WTC11 (cell line): ENCODE measurements around the gene ANGPTL3. TPM values are rescaled to one million over a fixed set of nuclear protein-coding genes. Genes with fewer than 3 reads are reported as not detected.

ENCODE experiments used
- ATAC-seq: fragments of 200-7000 bp; cut with Tn5 transposase; 2 replicates; pipeline ENCODE4 v1.10.0; 2021; ENCODE audit warnings: mild to moderate bottlenecking, moderate library complexity
- CTCF ChIA-PET: fragments of 300-600 bp; sonication (Branson Sonifier 250); formaldehyde crosslinking; loops from one replicate; lab custom pipeline; 2021; ENCODE audit warnings: antibody characterized with exemption; lab: Charles Lee
- POLR2A ChIA-PET: fragments of 350-600 bp; sonication (Branson Sonifier 250); formaldehyde crosslinking; loops from one replicate; lab custom pipeline; 2021; ENCODE audit warnings: antibody characterized with exemption; lab: Charles Lee
- DNase-seq: peaks from one replicate; pipeline ENCODE4 v3.0.0; 2021; ENCODE audit warnings: low spot score
- H3K27ac Mint-ChIP-seq: 2 replicates; pipeline ENCODE4 v1.8.0; 2021; ENCODE audit warnings: mixed read lengths
- H3K27me3 Mint-ChIP-seq: 2 replicates; pipeline ENCODE4 v1.8.0; 2021; ENCODE audit warnings: low read depth, mild to moderate bottlenecking, moderate library complexity, mixed read lengths
- H3K36me3 Mint-ChIP-seq: 2 replicates; pipeline ENCODE4 v1.8.0; 2021; ENCODE audit warnings: mixed read lengths
- H3K4me1 Mint-ChIP-seq: 2 replicates; pipeline ENCODE4 v1.8.0; 2022; ENCODE audit warnings: mixed read lengths
- H3K4me3 Mint-ChIP-seq: 2 replicates; pipeline ENCODE4 v1.8.0; 2021; ENCODE audit warnings: mild to moderate bottlenecking, moderate library complexity, mixed read lengths
- H3K9me3 Mint-ChIP-seq: 2 replicates; pipeline ENCODE4 v1.8.0; 2021; ENCODE audit warnings: mixed read lengths
- E2F1 ChIP-seq: sonication (generic); formaldehyde crosslinking; IDR thresholded peaks from 2 replicates; pipeline ENCODE4 v1.8.0; 2022; ENCODE audit warnings: mild to moderate bottlenecking, missing genetic modification reagents
- ERG ChIP-seq: fragments of 250-450 bp; sonication (Bioruptor Pico); IDR thresholded peaks from 2 replicates; pipeline ENCODE4 v1.8.0; 2021; ENCODE audit warnings: mild to moderate bottlenecking
- ETV6 ChIP-seq: sonication (generic); formaldehyde crosslinking; IDR thresholded peaks from 2 replicates; pipeline ENCODE4 v1.8.1; 2022; ENCODE audit warnings: mild to moderate bottlenecking, missing genetic modification reagents
- FOXJ3 ChIP-seq: sonication (generic); formaldehyde crosslinking; IDR thresholded peaks from 2 replicates; pipeline ENCODE4 v1.9.0; 2021; ENCODE audit warnings: missing genetic modification reagents, mild to moderate bottlenecking, borderline replicate concordance
- GABPB1 ChIP-seq: sonication (generic); formaldehyde crosslinking; IDR thresholded peaks from 2 replicates; pipeline ENCODE4 v1.8.1; 2023; ENCODE audit warnings: mild to moderate bottlenecking, missing genetic modification reagents
- GRHL2 ChIP-seq: fragments of 250-450 bp; sonication (Bioruptor Pico); IDR thresholded peaks from 2 replicates; pipeline ENCODE4 v1.8.0; 2022; ENCODE audit warnings: mild to moderate bottlenecking, moderate library complexity; ENCODE audit not compliant: insufficient replicate concordance, severe bottlenecking
- MXD4 ChIP-seq: fragments of 250-450 bp; sonication (Bioruptor Pico); IDR thresholded peaks from 2 replicates; pipeline ENCODE4 v1.8.0; 2021; ENCODE audit warnings: mild to moderate bottlenecking, moderate library complexity, borderline replicate concordance
- NFE2L1 ChIP-seq: sonication (generic); formaldehyde crosslinking; IDR thresholded peaks from 2 replicates; pipeline ENCODE4 v1.8.1; 2023; ENCODE audit warnings: missing genetic modification reagents
- PRRX2 ChIP-seq: fragments of 250-450 bp; sonication (Bioruptor Pico); IDR thresholded peaks from 2 replicates; pipeline ENCODE4 v1.8.0; 2021; ENCODE audit warnings: mild to moderate bottlenecking
- TCF7 ChIP-seq: sonication (generic); formaldehyde crosslinking; IDR thresholded peaks from 2 replicates; pipeline ENCODE4 v1.8.0; 2022; ENCODE audit warnings: mild to moderate bottlenecking, low read depth, missing genetic modification reagents, moderate library complexity
- TEAD1 ChIP-seq: sonication (generic); formaldehyde crosslinking; IDR thresholded peaks from 2 replicates; pipeline ENCODE4 v1.8.0; 2022; ENCODE audit warnings: mild to moderate bottlenecking, missing genetic modification reagents
- ZNF138 ChIP-seq: sonication (generic); formaldehyde crosslinking; conservative IDR thresholded peaks from 2 replicates; pipeline ENCODE4 v1.8.1; 2022; ENCODE audit warnings: mild to moderate bottlenecking, moderate library complexity, missing genetic modification reagents
- ZNF232 ChIP-seq: sonication (generic); formaldehyde crosslinking; IDR thresholded peaks from 2 replicates; pipeline ENCODE4 v1.8.0; 2022; ENCODE audit warnings: mild to moderate bottlenecking, missing genetic modification reagents
- total RNA-seq: library from RNA; stranded (reverse); gene quantifications from 3 replicates; pipeline ENCODE4 v1.2.3, GENCODE V29; 2021
- TF ChIP-seq, protein P1 (sequence below): sonication (generic); formaldehyde crosslinking; IDR thresholded peaks from 2 replicates; pipeline ENCODE4 v1.8.0; 2022; ENCODE audit warnings: mild to moderate bottlenecking, missing genetic modification reagents
- TF ChIP-seq, protein P2 (sequence below): fragments of 250-450 bp; sonication (Bioruptor Pico); conservative IDR thresholded peaks from 2 replicates; pipeline ENCODE4 v1.9.0; 2021; ENCODE audit warnings: mild to moderate bottlenecking
- TF ChIP-seq, protein P3 (sequence below): sonication (generic); formaldehyde crosslinking; IDR thresholded peaks from 2 replicates; pipeline ENCODE4 v1.8.1; 2023; ENCODE audit warnings: mild to moderate bottlenecking, missing genetic modification reagents
- TF ChIP-seq, protein P4 (sequence below): sonication (generic); formaldehyde crosslinking; IDR thresholded peaks from 2 replicates; pipeline ENCODE4 v1.8.0; 2023; ENCODE audit warnings: missing genetic modification reagents
- TF ChIP-seq, protein P5 (sequence below): fragments of 250-450 bp; sonication (Bioruptor Pico); IDR thresholded peaks from 2 replicates; pipeline ENCODE4 v2.1.2; 2022; ENCODE audit warnings: mild to moderate bottlenecking, moderate library complexity
- TF ChIP-seq, protein P6 (sequence below): sonication (generic); formaldehyde crosslinking; IDR thresholded peaks from 2 replicates; pipeline ENCODE4 v1.8.1; 2023; ENCODE audit warnings: mild to moderate bottlenecking, missing genetic modification reagents, moderate library complexity
- TF ChIP-seq, protein P7 (sequence below): sonication (generic); formaldehyde crosslinking; IDR thresholded peaks from 2 replicates; pipeline ENCODE4 v1.8.1; 2022; ENCODE audit warnings: mild to moderate bottlenecking, moderate library complexity, missing genetic modification reagents

Gene ANGPTL3
- total RNA-seq, 1 experiment from 2014 or later: not detected

GRCh38 chr1:62589321-62589720 is 8.0 kb upstream of the ANGPTL3 start:
- Mint-ChIP-seq H3K4me3 (no peak overlapping the region), H3K4me1 (peaks cover 24% of the 10 kb centered on the region), H3K27me3 (no peaks in the 10 kb centered on the region), H3K36me3 (peaks cover 4% of the 10 kb centered on the region; the same call in 1 of the 2 replicates), H3K27ac (no peak overlapping the region), H3K9me3 (0 out of 2 replicates have a peak, but pooled peaks cover 3% of the 10 kb centered on the region)
- ATAC-seq: no peak
- TF ChIP-seq MXD4 (CRISPR knock-in tag): no peak
- ChIA-PET POLR2A (no interaction called here), CTCF (no interaction called here)
- DNase-seq: no peak

DNA sequence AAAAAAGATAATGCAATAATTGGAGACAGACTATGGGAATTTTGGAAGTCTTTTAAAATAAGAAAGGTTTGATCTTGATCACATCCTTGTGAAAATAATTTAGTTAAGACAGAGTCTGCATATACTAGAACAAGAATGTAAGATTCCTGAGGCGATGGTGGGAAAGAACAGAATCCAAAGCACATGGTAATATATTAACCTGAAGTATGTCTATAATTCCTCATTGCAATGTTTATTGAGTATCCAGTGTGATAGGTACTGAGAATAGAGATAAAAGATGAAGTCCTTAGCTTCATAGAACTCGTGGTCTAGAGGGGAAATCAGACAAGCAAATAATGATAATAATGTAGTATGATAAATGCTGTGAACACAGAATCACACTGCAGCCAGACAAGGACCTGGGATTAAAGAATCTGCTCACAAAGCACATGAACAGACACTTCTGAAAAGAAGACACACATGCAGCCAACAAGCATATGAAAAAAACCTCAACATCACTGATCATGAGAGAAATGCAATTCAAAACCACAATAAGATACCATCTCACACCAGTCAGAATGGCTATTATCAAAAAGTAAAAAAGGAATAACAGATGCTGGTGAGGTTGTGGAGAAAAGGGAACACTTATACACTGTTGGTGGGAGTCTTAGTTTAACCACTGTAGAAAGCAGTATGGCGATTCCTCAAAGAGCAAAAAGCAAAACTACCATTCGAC is 6.9 kb upstream of the ANGPTL3 start:
- no peak for ATAC-seq
- no peak overlapping the region for H3K4me3 Mint-ChIP-seq
- no peak for DNase-seq

GRCh38 chr1:62590970-62591368 is 6.4 kb upstream of the ANGPTL3 start:
- ChIA-PET POLR2A (no interaction called here), CTCF (interaction anchor here (0.6 kb wide), 1 partner anchor 91 kb away, joined by 3 read pairs; no protein-coding TSS in a partner anchor)
- no peak overlapping the region for H3K4me3 Mint-ChIP-seq
- ATAC-seq (no peak), DNase-seq (no peak)
- 0 out of 2 replicates have a peak, but pooled peaks cover 3% of the 10 kb centered on the region for H3K9me3 Mint-ChIP-seq
- peaks cover 11% of the 10 kb centered on the region for H3K4me1 Mint-ChIP-seq
- TF ChIP-seq MXD4 (CRISPR knock-in tag) (no peak), TCF7 (CRISPR knock-in tag) (no peak), ETV6 (no peak), ZNF232 (CRISPR knock-in tag) (no peak), NFE2L1 (CRISPR knock-in tag) (no peak), PRRX2 (CRISPR knock-in tag) (no peak), GRHL2 (CRISPR knock-in tag) (no peak), E2F1 (CRISPR knock-in tag) (no peak), ZNF138 (CRISPR knock-in tag) (no peak), ERG (CRISPR knock-in tag) (no peak), GABPB1 (CRISPR knock-in tag) (no peak)
- TF ChIP-seq, protein P1, sequence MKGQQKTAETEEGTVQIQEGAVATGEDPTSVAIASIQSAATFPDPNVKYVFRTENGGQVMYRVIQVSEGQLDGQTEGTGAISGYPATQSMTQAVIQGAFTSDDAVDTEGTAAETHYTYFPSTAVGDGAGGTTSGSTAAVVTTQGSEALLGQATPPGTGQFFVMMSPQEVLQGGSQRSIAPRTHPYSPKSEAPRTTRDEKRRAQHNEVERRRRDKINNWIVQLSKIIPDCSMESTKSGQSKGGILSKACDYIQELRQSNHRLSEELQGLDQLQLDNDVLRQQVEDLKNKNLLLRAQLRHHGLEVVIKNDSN (CRISPR knock-in tag): no peak
- TF ChIP-seq, protein P2, sequence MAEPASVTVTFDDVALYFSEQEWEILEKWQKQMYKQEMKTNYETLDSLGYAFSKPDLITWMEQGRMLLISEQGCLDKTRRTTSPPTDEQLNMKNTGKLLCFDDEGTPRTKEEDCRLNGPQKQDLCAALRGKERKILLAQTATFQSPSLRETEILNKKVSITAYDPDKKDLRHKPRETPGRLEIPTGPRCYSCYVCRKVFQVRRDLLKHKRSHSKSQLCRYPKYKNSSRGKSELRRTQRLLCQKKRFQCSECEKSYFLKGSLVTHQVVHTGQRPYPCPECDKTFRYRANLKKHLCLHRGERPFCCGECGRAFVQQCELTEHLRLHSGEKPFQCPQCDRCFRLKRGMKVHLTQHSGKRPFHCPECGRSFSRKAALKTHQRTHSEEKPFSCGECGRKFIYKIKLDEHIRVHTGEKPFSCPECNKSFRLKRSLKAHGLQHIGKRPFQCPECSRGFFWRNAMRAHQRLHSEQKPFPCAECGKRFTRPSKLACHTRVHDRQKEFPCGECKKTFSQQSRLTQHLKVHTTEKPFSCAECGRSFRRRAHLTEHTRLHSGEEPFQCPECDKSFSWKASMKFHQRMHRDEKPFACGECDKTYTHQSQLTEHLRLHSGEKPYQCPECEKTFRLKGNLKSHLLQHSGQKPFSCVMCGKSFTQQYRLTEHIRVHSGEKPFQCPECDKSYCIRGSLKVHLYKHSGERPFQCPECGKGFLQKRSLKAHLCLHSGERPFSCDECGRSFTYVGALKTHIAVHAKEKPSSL (CRISPR knock-in tag): no peak
- TF ChIP-seq, protein P3, sequence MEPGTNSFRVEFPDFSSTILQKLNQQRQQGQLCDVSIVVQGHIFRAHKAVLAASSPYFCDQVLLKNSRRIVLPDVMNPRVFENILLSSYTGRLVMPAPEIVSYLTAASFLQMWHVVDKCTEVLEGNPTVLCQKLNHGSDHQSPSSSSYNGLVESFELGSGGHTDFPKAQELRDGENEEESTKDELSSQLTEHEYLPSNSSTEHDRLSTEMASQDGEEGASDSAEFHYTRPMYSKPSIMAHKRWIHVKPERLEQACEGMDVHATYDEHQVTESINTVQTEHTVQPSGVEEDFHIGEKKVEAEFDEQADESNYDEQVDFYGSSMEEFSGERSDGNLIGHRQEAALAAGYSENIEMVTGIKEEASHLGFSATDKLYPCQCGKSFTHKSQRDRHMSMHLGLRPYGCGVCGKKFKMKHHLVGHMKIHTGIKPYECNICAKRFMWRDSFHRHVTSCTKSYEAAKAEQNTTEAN (CRISPR knock-in tag): no peak
- TF ChIP-seq, protein P4, sequence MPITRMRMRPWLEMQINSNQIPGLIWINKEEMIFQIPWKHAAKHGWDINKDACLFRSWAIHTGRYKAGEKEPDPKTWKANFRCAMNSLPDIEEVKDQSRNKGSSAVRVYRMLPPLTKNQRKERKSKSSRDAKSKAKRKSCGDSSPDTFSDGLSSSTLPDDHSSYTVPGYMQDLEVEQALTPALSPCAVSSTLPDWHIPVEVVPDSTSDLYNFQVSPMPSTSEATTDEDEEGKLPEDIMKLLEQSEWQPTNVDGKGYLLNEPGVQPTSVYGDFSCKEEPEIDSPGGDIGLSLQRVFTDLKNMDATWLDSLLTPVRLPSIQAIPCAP (CRISPR knock-in tag): no peak
- TF ChIP-seq, protein P5, sequence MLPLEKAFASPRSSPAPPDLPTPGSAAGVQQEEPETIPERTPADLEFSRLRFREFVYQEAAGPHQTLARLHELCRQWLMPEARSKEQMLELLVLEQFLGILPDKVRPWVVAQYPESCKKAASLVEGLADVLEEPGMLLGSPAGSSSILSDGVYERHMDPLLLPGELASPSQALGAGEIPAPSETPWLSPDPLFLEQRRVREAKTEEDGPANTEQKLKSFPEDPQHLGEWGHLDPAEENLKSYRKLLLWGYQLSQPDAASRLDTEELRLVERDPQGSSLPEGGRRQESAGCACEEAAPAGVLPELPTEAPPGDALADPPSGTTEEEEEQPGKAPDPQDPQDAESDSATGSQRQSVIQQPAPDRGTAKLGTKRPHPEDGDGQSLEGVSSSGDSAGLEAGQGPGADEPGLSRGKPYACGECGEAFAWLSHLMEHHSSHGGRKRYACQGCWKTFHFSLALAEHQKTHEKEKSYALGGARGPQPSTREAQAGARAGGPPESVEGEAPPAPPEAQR: no peak
- TF ChIP-seq, protein P6, sequence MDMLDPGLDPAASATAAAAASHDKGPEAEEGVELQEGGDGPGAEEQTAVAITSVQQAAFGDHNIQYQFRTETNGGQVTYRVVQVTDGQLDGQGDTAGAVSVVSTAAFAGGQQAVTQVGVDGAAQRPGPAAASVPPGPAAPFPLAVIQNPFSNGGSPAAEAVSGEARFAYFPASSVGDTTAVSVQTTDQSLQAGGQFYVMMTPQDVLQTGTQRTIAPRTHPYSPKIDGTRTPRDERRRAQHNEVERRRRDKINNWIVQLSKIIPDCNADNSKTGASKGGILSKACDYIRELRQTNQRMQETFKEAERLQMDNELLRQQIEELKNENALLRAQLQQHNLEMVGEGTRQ (CRISPR knock-in tag): no peak
- TF ChIP-seq, protein P7, sequence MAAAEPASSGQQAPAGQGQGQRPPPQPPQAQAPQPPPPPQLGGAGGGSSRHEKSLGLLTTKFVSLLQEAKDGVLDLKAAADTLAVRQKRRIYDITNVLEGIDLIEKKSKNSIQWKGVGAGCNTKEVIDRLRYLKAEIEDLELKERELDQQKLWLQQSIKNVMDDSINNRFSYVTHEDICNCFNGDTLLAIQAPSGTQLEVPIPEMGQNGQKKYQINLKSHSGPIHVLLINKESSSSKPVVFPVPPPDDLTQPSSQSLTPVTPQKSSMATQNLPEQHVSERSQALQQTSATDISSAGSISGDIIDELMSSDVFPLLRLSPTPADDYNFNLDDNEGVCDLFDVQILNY (CRISPR knock-in tag): no peak
- H3K27me3 Mint-ChIP-seq: no peaks in the 10 kb centered on the region
- no peak overlapping the region for H3K27ac Mint-ChIP-seq
- H3K36me3 Mint-ChIP-seq: no peaks in the 10 kb centered on the region

More for the DNA sequence above, 6.9 kb upstream of the ANGPTL3 start:
- TF ChIP-seq TEAD1 (CRISPR knock-in tag) (no peak), FOXJ3 (no peak)
- POLR2A ChIA-PET: no interaction called here
- Mint-ChIP-seq H3K9me3 (0 out of 2 replicates have a peak, but pooled peaks cover 3% of the 10 kb centered on the region), H3K27ac (no peak overlapping the region), H3K36me3 (no peaks in the 10 kb centered on the region), H3K4me1 (peaks cover 17% of the 10 kb centered on the region), H3K27me3 (no peaks in the 10 kb centered on the region)
- CTCF ChIA-PET: no interaction called here
